HL-60 (cell line): ENCODE data around the gene FAM43B.

Source experiments
- DNase-seq, 2 experiments: peaks; one replicate each; pipeline ENCODE4 v3.0.0-alpha.2; 2010 to 2020; ENCODE audit warnings: low read depth in 1 of 2, low spot score in 1 of 2
- H3K27ac ChIP-seq: fragments of 250-450 bp; sonication (Bioruptor Pico); replicated peaks from 2 replicates; pipeline ENCODE4 v1.5.1; 2020; ENCODE audit warnings: mild to moderate bottlenecking, moderate library complexity
- H3K27me3 ChIP-seq: fragments of 250-450 bp; sonication (Bioruptor Pico); 2 replicates; pipeline ENCODE4 v1.5.1; 2021; ENCODE audit warnings: mild to moderate bottlenecking, moderate library complexity; ENCODE audit not compliant: insufficient read depth, poor library complexity, severe bottlenecking
- H3K4me3 ChIP-seq: replicated peaks from 2 replicates; pipeline ENCODE4 v1.5.1; 2011; ENCODE audit warnings: mild to moderate bottlenecking, control low read depth, low read length; ENCODE audit not compliant: insufficient read depth
- GABPA ChIP-seq: IDR thresholded peaks from 2 replicates; pipeline ENCODE4 v1.6.1; 2012; ENCODE audit warnings: low read depth
- POLR2AphosphoS5 ChIP-seq: IDR thresholded peaks from 2 replicates; pipeline ENCODE4 v1.6.1; 2012; ENCODE audit warnings: low read depth
- SPI1 ChIP-seq: IDR thresholded peaks from 2 replicates; pipeline ENCODE4 v1.6.1; 2012; ENCODE audit warnings: low read depth, mild to moderate bottlenecking, borderline replicate concordance
- TF ChIP-seq, protein P1 (sequence below): IDR thresholded peaks from 2 replicates; pipeline ENCODE4 v1.6.1; 2012; ENCODE audit warnings: low read depth; ENCODE audit not compliant: insufficient replicate concordance
- TF ChIP-seq, protein P2 (sequence below): IDR thresholded peaks from one replicate; pipeline ENCODE4 v1.5.1; 2011; ENCODE audit warnings: low read length, control low read depth, inconsistent platforms; ENCODE audit not compliant: insufficient read depth

FAM43B gene

DNA sequence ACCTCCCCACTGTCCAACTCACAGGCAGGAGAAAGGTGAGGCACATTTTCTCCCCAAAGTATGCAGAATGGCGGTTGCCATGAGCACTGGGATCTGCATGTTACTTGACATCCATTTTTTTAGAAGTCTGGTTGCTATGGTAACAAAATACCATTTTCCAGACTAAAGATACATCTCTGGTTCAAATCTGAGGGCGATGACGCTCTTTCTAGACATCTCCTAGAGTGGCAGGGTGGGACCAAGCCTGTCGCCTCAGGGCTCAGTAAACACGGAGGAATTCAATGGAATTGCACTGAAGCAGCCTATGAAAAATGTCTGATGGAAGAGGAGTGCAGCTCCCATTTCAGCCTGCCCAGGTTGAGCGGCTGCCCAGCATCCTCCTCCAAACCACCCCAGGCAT is 21.5 kb upstream of the FAM43B start:
- Histone ChIP-seq H3K27ac (no peak overlapping the region), H3K4me3 (no peak overlapping the region), H3K27me3 (peaks cover 6% of the 10 kb centered on the region)
- no peak for TF ChIP-seq POLR2AphosphoS5
- no peak for DNase-seq

DNA sequence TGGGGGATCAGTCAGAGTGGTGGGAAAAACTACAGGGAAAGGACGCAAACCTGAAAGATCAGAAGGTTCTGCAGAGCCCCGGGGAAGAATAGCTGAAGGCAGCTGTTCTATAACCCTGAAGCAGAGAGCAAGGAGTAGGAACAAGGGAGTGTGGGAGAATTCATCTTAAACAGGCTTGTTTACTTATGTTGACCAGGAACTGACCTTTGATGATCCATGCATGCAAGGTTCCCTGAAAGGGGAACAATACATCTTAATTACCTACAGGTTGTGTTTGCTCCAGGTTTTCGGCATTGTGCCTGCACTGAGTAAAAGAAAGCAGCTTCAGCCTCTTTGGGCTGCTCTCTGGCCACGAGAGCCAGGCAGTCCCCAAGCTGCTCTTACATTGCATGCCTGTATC is 18.7 kb upstream of the FAM43B start:
- Histone ChIP-seq H3K27ac (no peak overlapping the region), H3K27me3 (peaks cover 8% of the 10 kb centered on the region), H3K4me3 (no peak overlapping the region)
- no peak for DNase-seq
- TF ChIP-seq SPI1: no peak
- TF ChIP-seq, protein P1, sequence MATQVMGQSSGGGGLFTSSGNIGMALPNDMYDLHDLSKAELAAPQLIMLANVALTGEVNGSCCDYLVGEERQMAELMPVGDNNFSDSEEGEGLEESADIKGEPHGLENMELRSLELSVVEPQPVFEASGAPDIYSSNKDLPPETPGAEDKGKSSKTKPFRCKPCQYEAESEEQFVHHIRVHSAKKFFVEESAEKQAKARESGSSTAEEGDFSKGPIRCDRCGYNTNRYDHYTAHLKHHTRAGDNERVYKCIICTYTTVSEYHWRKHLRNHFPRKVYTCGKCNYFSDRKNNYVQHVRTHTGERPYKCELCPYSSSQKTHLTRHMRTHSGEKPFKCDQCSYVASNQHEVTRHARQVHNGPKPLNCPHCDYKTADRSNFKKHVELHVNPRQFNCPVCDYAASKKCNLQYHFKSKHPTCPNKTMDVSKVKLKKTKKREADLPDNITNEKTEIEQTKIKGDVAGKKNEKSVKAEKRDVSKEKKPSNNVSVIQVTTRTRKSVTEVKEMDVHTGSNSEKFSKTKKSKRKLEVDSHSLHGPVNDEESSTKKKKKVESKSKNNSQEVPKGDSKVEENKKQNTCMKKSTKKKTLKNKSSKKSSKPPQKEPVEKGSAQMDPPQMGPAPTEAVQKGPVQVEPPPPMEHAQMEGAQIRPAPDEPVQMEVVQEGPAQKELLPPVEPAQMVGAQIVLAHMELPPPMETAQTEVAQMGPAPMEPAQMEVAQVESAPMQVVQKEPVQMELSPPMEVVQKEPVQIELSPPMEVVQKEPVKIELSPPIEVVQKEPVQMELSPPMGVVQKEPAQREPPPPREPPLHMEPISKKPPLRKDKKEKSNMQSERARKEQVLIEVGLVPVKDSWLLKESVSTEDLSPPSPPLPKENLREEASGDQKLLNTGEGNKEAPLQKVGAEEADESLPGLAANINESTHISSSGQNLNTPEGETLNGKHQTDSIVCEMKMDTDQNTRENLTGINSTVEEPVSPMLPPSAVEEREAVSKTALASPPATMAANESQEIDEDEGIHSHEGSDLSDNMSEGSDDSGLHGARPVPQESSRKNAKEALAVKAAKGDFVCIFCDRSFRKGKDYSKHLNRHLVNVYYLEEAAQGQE: no peak
- TF ChIP-seq POLR2AphosphoS5: no peak
- TF ChIP-seq, protein P2, sequence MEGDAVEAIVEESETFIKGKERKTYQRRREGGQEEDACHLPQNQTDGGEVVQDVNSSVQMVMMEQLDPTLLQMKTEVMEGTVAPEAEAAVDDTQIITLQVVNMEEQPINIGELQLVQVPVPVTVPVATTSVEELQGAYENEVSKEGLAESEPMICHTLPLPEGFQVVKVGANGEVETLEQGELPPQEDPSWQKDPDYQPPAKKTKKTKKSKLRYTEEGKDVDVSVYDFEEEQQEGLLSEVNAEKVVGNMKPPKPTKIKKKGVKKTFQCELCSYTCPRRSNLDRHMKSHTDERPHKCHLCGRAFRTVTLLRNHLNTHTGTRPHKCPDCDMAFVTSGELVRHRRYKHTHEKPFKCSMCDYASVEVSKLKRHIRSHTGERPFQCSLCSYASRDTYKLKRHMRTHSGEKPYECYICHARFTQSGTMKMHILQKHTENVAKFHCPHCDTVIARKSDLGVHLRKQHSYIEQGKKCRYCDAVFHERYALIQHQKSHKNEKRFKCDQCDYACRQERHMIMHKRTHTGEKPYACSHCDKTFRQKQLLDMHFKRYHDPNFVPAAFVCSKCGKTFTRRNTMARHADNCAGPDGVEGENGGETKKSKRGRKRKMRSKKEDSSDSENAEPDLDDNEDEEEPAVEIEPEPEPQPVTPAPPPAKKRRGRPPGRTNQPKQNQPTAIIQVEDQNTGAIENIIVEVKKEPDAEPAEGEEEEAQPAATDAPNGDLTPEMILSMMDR: no peak
- TF ChIP-seq GABPA: no peak

DNA sequence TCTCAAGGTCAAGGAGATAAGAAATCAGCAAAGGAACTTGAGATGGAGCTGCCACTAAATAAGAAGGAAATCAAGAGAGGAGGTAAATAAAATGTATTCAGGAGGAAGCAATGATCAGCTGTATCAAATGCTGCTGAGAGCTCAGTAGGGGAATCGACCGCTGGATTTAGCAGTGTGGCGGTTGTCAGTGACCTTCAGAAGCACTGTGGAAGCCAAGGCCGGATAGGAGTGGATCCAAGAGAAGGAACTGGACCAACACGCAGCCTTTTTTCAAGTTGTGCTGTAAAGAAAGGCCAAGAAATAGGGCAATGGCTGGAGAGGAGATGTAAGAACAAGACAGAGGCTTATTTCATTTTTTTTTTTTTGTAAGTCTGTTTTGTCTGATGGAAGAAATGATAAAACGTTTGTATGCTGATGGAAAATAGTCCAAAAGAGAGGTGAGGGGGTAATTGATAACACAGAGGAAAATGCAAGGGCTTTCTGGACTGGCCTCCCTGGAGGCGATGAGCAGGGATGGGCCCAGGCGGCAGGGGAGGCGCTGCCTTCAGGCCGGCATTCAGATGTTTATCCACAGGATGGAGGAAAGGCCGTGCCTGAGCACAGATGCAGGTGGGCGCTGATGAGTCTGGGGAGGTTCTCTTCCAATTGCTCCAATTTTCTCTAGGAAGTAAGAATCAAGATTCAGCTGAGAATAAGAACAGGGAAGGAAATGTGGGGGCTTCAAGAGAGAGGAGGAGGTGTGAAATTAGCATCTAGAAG is 17.5 kb upstream of the FAM43B start:
- H3K27ac ChIP-seq: no peak overlapping the region
- H3K4me3 ChIP-seq: no peak overlapping the region
- peaks cover 11% of the 10 kb centered on the region for H3K27me3 ChIP-seq
- TF ChIP-seq, protein P1: no peak
- TF ChIP-seq POLR2AphosphoS5: no peak
- TF ChIP-seq GABPA: no peak
- TF ChIP-seq, protein P2: no peak
- no peak for TF ChIP-seq SPI1
- DNase-seq: no peak

DNA sequence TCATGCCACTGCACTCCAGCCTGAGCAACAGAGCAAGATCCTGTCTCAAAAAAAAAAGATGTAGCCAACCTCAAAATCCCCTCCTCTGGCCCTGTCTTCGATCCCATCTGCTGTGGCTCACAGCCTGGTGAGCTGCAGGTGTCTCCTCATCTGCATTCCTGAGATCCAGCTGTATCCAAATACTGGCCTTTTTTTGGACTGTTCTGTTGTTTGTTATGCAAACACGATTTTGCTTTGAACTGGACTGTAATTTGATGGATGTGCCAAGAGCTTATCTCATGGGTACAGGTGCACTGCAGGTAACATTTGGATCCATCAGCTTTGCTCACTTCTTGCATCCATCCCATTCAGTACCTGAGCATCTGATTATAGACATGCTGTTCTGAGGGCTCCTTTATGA is 14.1 kb upstream of the FAM43B start:
- no peak for DNase-seq
- Histone ChIP-seq H3K4me3 (no peak overlapping the region), H3K27ac (no peak overlapping the region), H3K27me3 (peaks cover 11% of the 10 kb centered on the region)
- TF ChIP-seq POLR2AphosphoS5 (no peak), GABPA (no peak), SPI1 (no peak)
- TF ChIP-seq, protein P2: no peak
- TF ChIP-seq, protein P1: no peak
